ENCODE data around the gene FIGNL2.
A peak's percentile ranks its signal among the peaks of the same experiment; 100 is the strongest.

Gene FIGNL2

DNA sequence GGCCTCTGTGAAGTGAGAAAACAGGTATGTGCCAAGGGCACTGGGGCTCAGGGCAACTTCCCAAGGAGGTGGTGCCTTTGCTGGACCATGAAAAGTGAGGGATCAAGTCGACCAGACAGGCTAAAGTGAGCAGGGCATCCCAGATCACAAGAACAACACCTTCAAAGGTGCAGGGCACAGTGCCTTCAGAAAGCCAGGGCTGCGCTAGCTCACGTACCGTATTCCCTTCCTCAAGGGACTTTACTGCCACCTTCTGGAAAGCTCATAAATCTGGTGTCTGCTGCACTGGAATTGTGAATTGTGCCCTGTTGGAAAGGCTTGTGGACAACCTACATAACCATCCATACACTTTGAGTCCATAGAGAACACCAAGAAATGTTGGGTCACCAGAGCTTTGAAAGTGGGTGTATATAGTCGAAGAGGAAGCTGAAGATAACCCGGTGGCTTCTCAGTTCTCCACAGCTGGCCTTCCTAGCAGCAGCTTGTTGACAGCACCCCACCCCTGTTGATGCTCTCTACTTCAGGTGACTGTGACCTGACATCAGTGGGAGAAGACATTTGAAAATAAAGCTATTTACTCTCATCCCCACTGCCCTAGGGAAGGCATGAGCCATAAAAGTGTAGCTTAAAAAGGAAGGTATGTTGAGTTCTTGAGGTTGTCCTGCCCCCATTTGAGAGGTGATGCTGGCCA is 24.5 kb downstream of the FIGNL2 start:
- no peak for TF ChIP-seq CTCF (IDR thresholded peaks at IDR 0.05)

DNA sequence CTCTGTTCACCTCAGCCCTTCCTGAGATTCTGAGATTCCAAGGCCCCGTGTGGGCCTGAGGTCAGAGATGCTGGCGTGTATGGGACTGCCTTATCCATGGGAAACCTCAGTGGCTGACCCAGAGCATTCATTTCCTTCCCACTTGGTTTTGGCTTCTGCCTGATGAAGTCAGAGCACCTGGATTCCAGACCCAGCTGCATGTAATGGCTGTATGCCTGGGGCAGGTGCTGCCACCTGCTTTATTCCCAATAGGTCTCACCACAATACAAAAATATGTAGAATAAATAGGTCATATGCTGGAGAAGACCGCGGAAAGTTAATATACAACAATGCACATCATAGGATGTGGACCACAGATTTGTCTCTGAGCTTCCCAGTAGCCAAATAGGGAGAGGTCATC is 25.6 kb downstream of the FIGNL2 start:
- no peak for TF ChIP-seq CTCF (IDR thresholded peaks at IDR 0.05)
- H3K4me1 ChIP-seq (ENCODE audit: control insufficient read depth in 1 of 2, insufficient read depth in 1 of 2, low read depth in 1 of 2, low read length in 1 of 2), result peaks cover 17 to 25% of the 10 kb centered on the region in 2 experiments
- no peak overlapping the region for H3K4me3 ChIP-seq (ENCODE audit: low read depth in 1 of 2, low read length in 1 of 2)
- H3K27me3 ChIP-seq, result peaks cover 78% of the 10 kb centered on the region
- H3K9me3 ChIP-seq, result no peaks in the 10 kb centered on the region
- no peaks in the 10 kb centered on the region for H3K36me3 ChIP-seq
- H3K27ac ChIP-seq, result no peak overlapping the region

More for the DNA sequence above, 24.5 kb downstream of the FIGNL2 start:
- Histone ChIP-seq H3K27ac (no peak overlapping the region), H3K4me3 (ENCODE audit: low read depth in 1 of 2, low read length in 1 of 2) (no peak overlapping the region), H3K4me1 (ENCODE audit: control insufficient read depth in 1 of 2, insufficient read depth in 1 of 2, low read depth in 1 of 2, low read length in 1 of 2) (peaks cover 21 to 31% of the 10 kb centered on the region in 2 experiments), H3K9me3 (no peaks in the 10 kb centered on the region), H3K27me3 (peaks cover 77% of the 10 kb centered on the region), H3K36me3 (no peaks in the 10 kb centered on the region)

- no peaks in the 10 kb centered on the region for H3K9me3 ChIP-seq
- TF ChIP-seq CTCF (IDR thresholded peaks at IDR 0.05), result no peak
- peaks cover 15 to 20% of the 10 kb centered on the region in 2 experiments for H3K4me1 ChIP-seq (ENCODE audit: control insufficient read depth in 1 of 2, insufficient read depth in 1 of 2, low read depth in 1 of 2, low read length in 1 of 2)
- no peaks in the 10 kb centered on the region for H3K36me3 ChIP-seq
- no peak overlapping the region for H3K4me3 ChIP-seq (ENCODE audit: low read depth in 1 of 2, low read length in 1 of 2)
- H3K27ac ChIP-seq, result no peak overlapping the region
- peaks cover 80% of the 10 kb centered on the region for H3K27me3 ChIP-seq
Measured at GRCh38 chr12:51822261-51822616, 26.3 kb downstream of the FIGNL2 start.

- no peaks in the 10 kb centered on the region for H3K36me3 ChIP-seq
- TF ChIP-seq CTCF (IDR thresholded peaks at IDR 0.05), result no peak
- no peak overlapping the region for H3K27ac ChIP-seq
- H3K4me1 ChIP-seq (ENCODE audit: control insufficient read depth in 1 of 2, insufficient read depth in 1 of 2, low read depth in 1 of 2, low read length in 1 of 2), result peaks cover 15 to 20% of the 10 kb centered on the region in 2 experiments
- no peaks in the 10 kb centered on the region for H3K9me3 ChIP-seq
- H3K27me3 ChIP-seq, result peaks cover 82% of the 10 kb centered on the region
- H3K4me3 ChIP-seq (ENCODE audit: low read depth in 1 of 2, low read length in 1 of 2), result peak overlapping the region; percentile 49 to 62
Measured at GRCh38 chr12:51821440-51822260, 26.9 kb downstream of the FIGNL2 start.

DNA sequence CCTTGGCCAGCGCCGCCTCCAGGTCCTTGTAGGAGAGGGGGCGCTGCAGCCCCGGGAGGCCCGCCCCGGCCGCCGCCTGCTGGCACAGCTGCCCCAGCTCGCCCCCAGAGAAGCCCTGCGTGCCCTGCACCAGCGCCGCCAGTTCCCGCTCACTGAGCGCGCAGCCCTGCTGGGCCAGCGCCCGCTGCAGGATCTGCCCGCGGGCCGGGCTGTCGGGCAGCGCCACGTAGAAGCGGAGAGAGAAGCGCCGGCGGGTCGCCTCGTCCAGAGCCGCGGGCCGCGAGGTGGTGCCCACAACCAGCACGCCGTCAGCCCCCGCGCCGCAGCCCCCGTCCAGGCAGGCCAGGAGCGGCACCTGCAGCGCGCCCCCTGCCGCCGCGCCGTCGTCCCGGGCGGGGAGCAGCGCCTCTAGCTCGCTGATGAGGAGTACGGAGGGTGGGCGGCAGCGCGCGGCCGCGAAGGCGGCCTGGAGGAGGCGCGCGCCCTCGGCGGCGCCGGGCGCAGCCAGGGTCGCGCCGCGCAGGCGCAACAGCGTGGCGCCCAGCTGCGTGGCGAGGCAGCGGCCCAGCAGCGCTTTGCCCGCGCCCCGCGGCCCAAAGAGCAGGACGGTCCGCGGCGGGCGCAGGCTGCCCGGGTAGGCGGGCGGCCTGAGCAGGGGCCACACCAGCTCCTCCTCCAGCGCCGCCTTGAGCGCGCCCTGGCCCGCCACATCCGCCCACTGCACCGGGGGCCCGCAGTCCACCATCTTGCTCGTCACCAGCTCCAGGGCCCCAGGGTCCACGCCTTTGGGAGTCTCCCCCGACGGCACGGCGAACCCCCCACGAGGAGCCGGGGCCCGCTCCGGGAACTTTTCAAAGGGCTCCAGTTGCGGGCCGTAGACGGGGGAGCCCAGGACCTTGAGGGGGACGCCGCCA is 27.7 kb downstream of the FIGNL2 start:
- Histone ChIP-seq H3K9me3 (no peaks in the 10 kb centered on the region), H3K36me3 (no peaks in the 10 kb centered on the region), H3K4me3 (ENCODE audit: low read depth in 1 of 2, low read length in 1 of 2) (peak overlapping the region; percentile 49 to 62), H3K27ac (no peak overlapping the region), H3K4me1 (ENCODE audit: control insufficient read depth in 1 of 2, insufficient read depth in 1 of 2, low read depth in 1 of 2, low read length in 1 of 2) (peaks cover 15 to 20% of the 10 kb centered on the region in 2 experiments), H3K27me3 (peaks cover 84% of the 10 kb centered on the region)
- no peak for TF ChIP-seq CTCF (IDR thresholded peaks at IDR 0.05)
